Measurements from ENCODE around the gene ST7.
"Not testable (repeated sequence)": the region's sequence is repeated elsewhere in the genome, so short reads cannot be mapped to it uniquely, and the experiment has no call there.

The ST7 gene

GRCh38 chr7:116951366-116952292, 1.7 kb upstream of the ST7 start:
- peak; percentile 86 for DNase-seq (ENCODE audit: low spot score)

- DNase-seq (ENCODE audit: low spot score): peak; percentile 52
Observed at GRCh38 chr7:116952635-116953371, 498 bp upstream of the ST7 start.

- peak; percentile 83 for DNase-seq (ENCODE audit: low spot score)
Observed at GRCh38 chr7:116953906-116954838, 871 bp downstream of the ST7 start.

GRCh38 chr7:116955340-116955739, 2.0 kb downstream of the ST7 start:
- DNase-seq (ENCODE audit: low spot score): no peak

GRCh38 chr7:116955801-116956476, 2.6 kb downstream of the ST7 start:
- no peak for DNase-seq (ENCODE audit: low spot score)

- no peak for DNase-seq (ENCODE audit: low spot score)
Observed at GRCh38 chr7:116956477-116956804, 3.1 kb downstream of the ST7 start.

- DNase-seq (ENCODE audit: low spot score): no peak
Observed at GRCh38 chr7:116957874-116958273, 4.6 kb downstream of the ST7 start.

- not testable (repeated sequence) for DNase-seq (ENCODE audit: low spot score)
Observed at GRCh38 chr7:116961966-116962673, 8.8 kb downstream of the ST7 start.

- no peak for DNase-seq (ENCODE audit: low spot score)
Observed at GRCh38 chr7:116963234-116963633, 9.9 kb downstream of the ST7 start.

GRCh38 chr7:116966601-116967000, 13.3 kb downstream of the ST7 start:
- DNase-seq (ENCODE audit: low spot score): no peak

GRCh38 chr7:116967254-116967922, 14.1 kb downstream of the ST7 start:
- no peak for DNase-seq (ENCODE audit: low spot score)

- DNase-seq (ENCODE audit: low spot score): no peak
Observed at GRCh38 chr7:116967983-116968382, 14.7 kb downstream of the ST7 start.

- DNase-seq (ENCODE audit: low spot score): no peak
Observed at GRCh38 chr7:116968631-116969030, 15.3 kb downstream of the ST7 start.

GRCh38 chr7:116969371-116969902, 16.1 kb downstream of the ST7 start:
- DNase-seq (ENCODE audit: low spot score): no peak

GRCh38 chr7:116970238-116970910, 17.1 kb downstream of the ST7 start:
- DNase-seq (ENCODE audit: low spot score): no peak

- not testable (repeated sequence) for DNase-seq (ENCODE audit: low spot score)
Observed at GRCh38 chr7:116971153-116971552, 17.9 kb downstream of the ST7 start.

GRCh38 chr7:116971869-116972268, 18.6 kb downstream of the ST7 start:
- no peak for DNase-seq (ENCODE audit: low spot score)

- DNase-seq (ENCODE audit: low spot score): not testable (repeated sequence)
Observed at GRCh38 chr7:116975024-116975423, 21.7 kb downstream of the ST7 start.

GRCh38 chr7:116977172-116977571, 23.9 kb downstream of the ST7 start:
- DNase-seq (ENCODE audit: low spot score): no peak

GRCh38 chr7:116978006-116978405, 24.7 kb downstream of the ST7 start:
- no peak for DNase-seq (ENCODE audit: low spot score)

Data from LoVo (cell line).